Tibial nerve (tissue), 4 donors: ENCODE data around the gene CARD6. TPM values are rescaled to one million over a fixed set of nuclear protein-coding genes. Genes with fewer than 3 reads are reported as not detected.

ENCODE experiments used
- DNase-seq, 2 donors: peaks; one replicate each; pipeline ENCODE4 v3.0.0-alpha.2; 2019; ENCODE audit warnings: low spot score in 2 of 2
- H3K27ac ChIP-seq, 4 donors: fragments of 200-600 bp; sonication (generic) in 3 of 4; one replicate each; pipeline ENCODE4 v1.5.1; 2017 to 2019; ENCODE audit warnings: mild to moderate bottlenecking in 1 of 4
- H3K27me3 ChIP-seq, 2 donors: fragments of 200-600 bp; sonication (generic) in 1 of 2; one replicate each; pipeline versions ENCODE4 v1.5.1 to v1.6.0; 2017 to 2019
- H3K36me3 ChIP-seq, 3 donors: fragments of 200-600 bp; sonication (generic); one replicate each; pipeline ENCODE4 v1.5.1; 2018 to 2019
- H3K4me1 ChIP-seq, 4 donors: fragments of 200-600 bp; sonication (generic) in 3 of 4; one replicate each; pipeline ENCODE4 v1.5.1; 2017 to 2019
- H3K4me3 ChIP-seq, 4 donors: fragments of 200-600 bp; sonication (generic) in 3 of 4; one replicate each; pipeline ENCODE4 v1.5.1; 2017 to 2019; ENCODE audit warnings: mild to moderate bottlenecking in 1 of 4, moderate library complexity in 1 of 4
- H3K9me3 ChIP-seq, 4 donors: fragments of 200-600 bp; sonication (generic) in 3 of 4; one replicate each; pipeline ENCODE4 v1.5.1; 2017 to 2019
- CTCF ChIP-seq, 5 experiments: fragments of 200-600 bp in 3 of 5; fragments of 450-650 bp in 2 of 5; sonication (generic) in 3 of 5; IDR thresholded peaks; one replicate each; pipeline ENCODE4 v1.5.1; 2016 to 2019; ENCODE audit warnings: antibody characterized with exemption in 5 of 5, mild to moderate bottlenecking in 3 of 5, moderate library complexity in 2 of 5
- EP300 ChIP-seq, 2 donors: sonication (generic); formaldehyde crosslinking; IDR thresholded peaks; one replicate each; pipeline ENCODE4 v1.6.1; 2017; ENCODE audit warnings: antibody characterized with exemption in 2 of 2, mild to moderate bottlenecking in 1 of 2
- POLR2A ChIP-seq, 2 donors: fragments of 450-650 bp; IDR thresholded peaks; one replicate each; pipeline ENCODE4 v1.6.1; 2017; ENCODE audit warnings: antibody characterized with exemption in 2 of 2, mild to moderate bottlenecking in 2 of 2, moderate library complexity in 2 of 2
- WGBS, 2 donors: methylation state at CpG; one replicate each; pipeline ENCODE4 v1.1.5; 2018; 5-methylcytosine and 5-hydroxymethylcytosine counted together
- small RNA-seq: library from RNA; depleted of rRNA; stranded (forward); fragments of <200 nt; gene quantifications from one replicate; pipeline ENCODE3, GENCODE V24; 2016
- total RNA-seq, 4 donors: library from RNA; depleted of rRNA; stranded (reverse); fragments of >200 nt; gene quantifications; one replicate each; pipeline ENCODE4 v1.1.0, GENCODE V29; 2016

The CARD6 gene
- total RNA-seq, 4 donors from 2014 or later: 7.6 to 16.1 (median 11.3) TPM

- no peaks in the 10 kb centered on the region for H3K36me3 ChIP-seq
- no peaks in the 10 kb centered on the region for H3K9me3 ChIP-seq
- DNase-seq: no peak
- TF ChIP-seq POLR2A (IDR thresholded peaks at IDR 0.05) (no peak), EP300 (IDR thresholded peaks at IDR 0.05) (peak in 1 of 2 donors; percentile 7)
- peak overlapping the region in 3 of 4 donors; percentile 24 to 80 (median 74) for H3K27ac ChIP-seq
- H3K27me3 ChIP-seq: no peaks in the 10 kb centered on the region
- peaks cover 0 to 35% (median 2%) of the 10 kb centered on the region in 4 donors for H3K4me1 ChIP-seq
- 9 to 16% methylated on average over 2 of the region's 2 CpGs for WGBS, 2 donors
- H3K4me3 ChIP-seq: no peak overlapping the region
Observed at GRCh38 chr5:40904994-40905306, 63.8 kb downstream of the CARD6 start.

GRCh38 chr5:40906351-40906751, 65.2 kb downstream of the CARD6 start:
- no peak for DNase-seq

GRCh38 chr5:40909264-40909663, 68.1 kb downstream of the CARD6 start, which contains the start of gene C7:
C7 (plus strand) TSS chr5:40909497; CDS start chr5:40909611, 114 bp downstream.
- WGBS, 2 donors: 10 to 12% methylated on average over 3 of the region's 3 CpGs
- peak within 1 kb of the TSS in 3 of 4 donors; percentile 25 to 57 (median 45) for H3K27ac ChIP-seq
- peaks cover 0 to 23% (median 2%) of the 10 kb centered on the region in 4 donors for H3K4me1 ChIP-seq
- H3K27me3 ChIP-seq: no peaks in the 10 kb centered on the region
- no peak for TF ChIP-seq EP300 (IDR thresholded peaks at IDR 0.05)
- no peak for TF ChIP-seq CTCF (IDR thresholded peaks at IDR 0.05)
- TF ChIP-seq POLR2A (IDR thresholded peaks at IDR 0.05): no peak
- H3K36me3 ChIP-seq: no peaks in the 10 kb centered on the region
- H3K4me3 ChIP-seq: peak within 1 kb of the TSS in 1 of 4 donors; percentile 10
- H3K9me3 ChIP-seq: no peaks in the 10 kb centered on the region
- DNase-seq: no peak

More at GRCh38 chr5:40906351-40906751, 65.2 kb downstream of the CARD6 start:
- Histone ChIP-seq H3K4me1 (peaks cover 0 to 35% (median 2%) of the 10 kb centered on the region in 4 donors), H3K36me3 (no peaks in the 10 kb centered on the region), H3K4me3 (no peak overlapping the region), H3K9me3 (no peaks in the 10 kb centered on the region), H3K27me3 (no peaks in the 10 kb centered on the region), H3K27ac (peak overlapping the region in 1 of 4 donors; percentile 80)
- TF ChIP-seq POLR2A (IDR thresholded peaks at IDR 0.05) (no peak), EP300 (IDR thresholded peaks at IDR 0.05) (no peak), CTCF (IDR thresholded peaks at IDR 0.05) (no peak)
- 74 to 83% methylated on average over 1 of the region's 1 CpG for WGBS, 2 donors

GRCh38 chr5:40909723-40910122, 68.6 kb downstream of the CARD6 start:
- no peaks in the 10 kb centered on the region for H3K9me3 ChIP-seq
- H3K27ac ChIP-seq: peak overlapping the region in 3 of 4 donors; percentile 25 to 57 (median 45)
- no peaks in the 10 kb centered on the region for H3K27me3 ChIP-seq
- no peak for TF ChIP-seq POLR2A (IDR thresholded peaks at IDR 0.05)
- no peak for TF ChIP-seq EP300 (IDR thresholded peaks at IDR 0.05)
- no peak for TF ChIP-seq CTCF (IDR thresholded peaks at IDR 0.05)
- peak overlapping the region in 1 of 4 donors; percentile 10 for H3K4me3 ChIP-seq
- no peaks in the 10 kb centered on the region for H3K36me3 ChIP-seq
- WGBS, 2 donors: 18 to 28% methylated on average over 2 of the region's 2 CpGs
- no peak for DNase-seq
- H3K4me1 ChIP-seq: peaks cover 0 to 19% (median 0%) of the 10 kb centered on the region in 4 donors

Small RNA genes within 50 kb of the gene (small RNA-seq; reads per million reads assigned to genes)
- 17.2 reads per million, percentile 92 among the genes with 10 or more reads in this experiment for gene SNORD72

Other genes with a start within 250 kb of the CARD6 start
- 10 to 100 TPM; 21.6 to 72.3 (median 57.0) TPM for gene PTGER4, start 161.5 kb upstream of the CARD6 start, total RNA-seq
- gene TTC33, start 85.4 kb upstream of the CARD6 start, total RNA-seq: 10 to 100 TPM; 11.4 to 27.1 (median 19.9) TPM
- 10 to 100 TPM; 66.2 to 86.1 (median 77.9) TPM for gene PRKAA1, start 43.0 kb upstream of the CARD6 start, total RNA-seq
- 100 to 1,000 TPM; 117 to 365 (median 159) TPM for gene RPL37, start 6.1 kb upstream of the CARD6 start, total RNA-seq
- gene C7, start 68.1 kb downstream of the CARD6 start, total RNA-seq: 100 to 1,000 TPM in 2 of 4 donors, 10 to 100 TPM in 2; 87.0 to 239 (median 104) TPM
- gene MROH2B, start 230.0 kb downstream of the CARD6 start, total RNA-seq: not detected